Smooth muscle cell (in vitro differentiated cells): Measurements from ENCODE around the gene TASL. TPM values are rescaled to one million over a fixed set of nuclear protein-coding genes. Genes with fewer than 3 reads are reported as not detected.
"Not testable (repeated sequence)": the region's sequence is repeated elsewhere in the genome, so short reads cannot be mapped to it uniquely, and the experiment has no call there.

Source experiments
- DNase-seq: peaks from one replicate; lab custom pipeline; 2025; ENCODE audit not compliant: unreplicated experiment; lab: John Stamatoyannopoulos, UW
- H2AFZ ChIP-seq: fragments of 200-600 bp; sonication (generic); 2 replicates; pipeline ENCODE4 v1.6.0; 2016; ENCODE audit warnings: antibody characterized with exemption, low read depth, mild to moderate bottlenecking
- H3F3A ChIP-seq: fragments of 200-600 bp; sonication (generic); 2 replicates; pipeline ENCODE4 v1.6.0; 2017; ENCODE audit warnings: antibody characterized with exemption, low read depth
- H3K27ac ChIP-seq: fragments of 200-600 bp; sonication (generic); 2 replicates; pipeline ENCODE4 v1.5.1; 2016; ENCODE audit warnings: low read depth, mild to moderate bottlenecking
- H3K27me3 ChIP-seq: fragments of 200-600 bp; sonication (generic); 2 replicates; pipeline ENCODE4 v1.6.1; 2016; ENCODE audit warnings: low read depth, mild to moderate bottlenecking
- H3K36me3 ChIP-seq: fragments of 200-600 bp; sonication (generic); 2 replicates; pipeline ENCODE4 v1.5.1; 2016; ENCODE audit warnings: low read depth
- H3K4me1 ChIP-seq: fragments of 200-600 bp; sonication (generic); 2 replicates; pipeline ENCODE4 v1.5.1; 2016; ENCODE audit warnings: low read depth
- H3K4me2 ChIP-seq: fragments of 200-600 bp; sonication (generic); 2 replicates; pipeline ENCODE4 v1.6.0; 2016; ENCODE audit warnings: mild to moderate bottlenecking
- H3K4me3 ChIP-seq: fragments of 200-600 bp; sonication (generic); 2 replicates; pipeline ENCODE4 v1.5.1; 2016; ENCODE audit warnings: mild to moderate bottlenecking
- H3K79me2 ChIP-seq: fragments of 200-600 bp; sonication (generic); 2 replicates; pipeline ENCODE4 v1.6.0; 2016; ENCODE audit warnings: low read depth, mild to moderate bottlenecking
- H3K9ac ChIP-seq: fragments of 200-600 bp; sonication (generic); 2 replicates; pipeline ENCODE4 v1.6.0; 2016; ENCODE audit warnings: low read depth
- H3K9me3 ChIP-seq: fragments of 200-600 bp; sonication (generic); replicated peaks from 2 replicates; pipeline ENCODE4 v1.5.1; 2016; ENCODE audit warnings: low read depth
- H4K20me1 ChIP-seq: fragments of 200-600 bp; sonication (generic); 2 replicates; pipeline ENCODE4 v1.6.0; 2016; ENCODE audit warnings: low read depth
- WGBS: methylation state at CpG from one replicate; pipeline ENCODE4 v1.1.7; 2016; ENCODE audit warnings: low lambda C conversion rate; 5-methylcytosine and 5-hydroxymethylcytosine counted together
- polyA plus RNA-seq: library from polyadenylated mRNA; unstranded; fragments of >200 nt; fragmentation: Nextera tagmentation; extraction: Ambion mirVana; gene quantifications from 2 replicates; pipeline ENCODE4 v1.2.1, GENCODE V29; 2016
- total RNA-seq: library from RNA; depleted of rRNA; stranded (reverse); fragments of >200 nt; gene quantifications from 2 replicates; pipeline ENCODE4 v1.2.3, GENCODE V29; 2014
- TF ChIP-seq, protein P1 (sequence below): fragments of 200-600 bp; sonication (generic); IDR thresholded peaks from 2 replicates; pipeline ENCODE4 v1.5.1; 2017; ENCODE audit warnings: borderline replicate concordance, mild to moderate bottlenecking, antibody characterized with exemption; ENCODE audit not compliant: insufficient read depth, poor library complexity, severe bottlenecking

TASL gene
- total and polyA plus RNA-seq, 2 experiments from 2014 or later: not detected

GRCh38 chrX:30572678-30573077 is 4.9 kb downstream of the TASL start:
- H3K4me2 ChIP-seq: no peak overlapping the region
- WGBS: 77% methylated on average over 4 of the region's 4 CpGs
- TF ChIP-seq, protein P1, sequence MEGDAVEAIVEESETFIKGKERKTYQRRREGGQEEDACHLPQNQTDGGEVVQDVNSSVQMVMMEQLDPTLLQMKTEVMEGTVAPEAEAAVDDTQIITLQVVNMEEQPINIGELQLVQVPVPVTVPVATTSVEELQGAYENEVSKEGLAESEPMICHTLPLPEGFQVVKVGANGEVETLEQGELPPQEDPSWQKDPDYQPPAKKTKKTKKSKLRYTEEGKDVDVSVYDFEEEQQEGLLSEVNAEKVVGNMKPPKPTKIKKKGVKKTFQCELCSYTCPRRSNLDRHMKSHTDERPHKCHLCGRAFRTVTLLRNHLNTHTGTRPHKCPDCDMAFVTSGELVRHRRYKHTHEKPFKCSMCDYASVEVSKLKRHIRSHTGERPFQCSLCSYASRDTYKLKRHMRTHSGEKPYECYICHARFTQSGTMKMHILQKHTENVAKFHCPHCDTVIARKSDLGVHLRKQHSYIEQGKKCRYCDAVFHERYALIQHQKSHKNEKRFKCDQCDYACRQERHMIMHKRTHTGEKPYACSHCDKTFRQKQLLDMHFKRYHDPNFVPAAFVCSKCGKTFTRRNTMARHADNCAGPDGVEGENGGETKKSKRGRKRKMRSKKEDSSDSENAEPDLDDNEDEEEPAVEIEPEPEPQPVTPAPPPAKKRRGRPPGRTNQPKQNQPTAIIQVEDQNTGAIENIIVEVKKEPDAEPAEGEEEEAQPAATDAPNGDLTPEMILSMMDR: no peak

GRCh38 chrX:30572004-30572403 is 5.6 kb downstream of the TASL start:
- Histone ChIP-seq H3K9me3 (no peaks in the 10 kb centered on the region), H3K4me2 (no peak overlapping the region), H4K20me1 (no peaks in the 10 kb centered on the region), H3F3A (no peaks in the 10 kb centered on the region), H3K27me3 (no peaks in the 10 kb centered on the region), H3K4me3 (no peak overlapping the region), H3K9ac (no peak overlapping the region), H3K4me1 (no peaks in the 10 kb centered on the region), H2AFZ (no peak overlapping the region), H3K36me3 (no peaks in the 10 kb centered on the region), H3K27ac (no peak overlapping the region), H3K79me2 (no peaks in the 10 kb centered on the region)
- TF ChIP-seq, protein P1: no peak
- DNase-seq: no peak
- WGBS: 85% methylated on average over 1 of the region's 1 CpG

More at GRCh38 chrX:30572678-30573077, 4.9 kb downstream of the TASL start:
- no peak overlapping the region for H2AFZ ChIP-seq
- H3K27ac ChIP-seq: no peak overlapping the region
- H3K4me1 ChIP-seq: no peaks in the 10 kb centered on the region
- no peaks in the 10 kb centered on the region for H4K20me1 ChIP-seq
- no peak overlapping the region for H3K4me3 ChIP-seq
- H3K36me3 ChIP-seq: no peaks in the 10 kb centered on the region
- no peak overlapping the region for H3K9ac ChIP-seq
- no peaks in the 10 kb centered on the region for H3F3A ChIP-seq
- H3K79me2 ChIP-seq: no peaks in the 10 kb centered on the region
- no peak for DNase-seq
- H3K27me3 ChIP-seq: no peaks in the 10 kb centered on the region
- H3K9me3 ChIP-seq: no peaks in the 10 kb centered on the region

DNA sequence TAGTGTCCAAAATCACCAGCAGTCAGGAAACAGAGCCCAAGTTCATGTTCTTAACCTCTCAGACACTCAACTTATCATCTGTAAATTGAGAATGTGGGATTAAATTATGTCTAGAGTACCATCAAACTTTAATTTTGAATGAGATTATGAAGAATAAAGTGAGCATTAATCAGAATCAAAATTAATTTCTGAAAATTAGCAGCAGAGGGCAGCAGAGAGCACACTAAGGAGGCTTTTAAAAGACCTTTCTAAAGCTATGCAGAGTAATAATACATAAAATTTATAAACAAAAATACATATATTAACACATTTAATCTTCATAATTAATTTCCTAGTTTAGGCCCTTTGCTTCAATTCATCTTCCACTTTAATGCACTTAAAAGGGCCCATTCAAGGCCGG is 7.1 kb downstream of the TASL start:
- Histone ChIP-seq H2AFZ (no peak overlapping the region), H3K36me3 (no peaks in the 10 kb centered on the region), H3K4me1 (no peaks in the 10 kb centered on the region), H4K20me1 (no peaks in the 10 kb centered on the region), H3K9me3 (no peaks in the 10 kb centered on the region), H3F3A (no peaks in the 10 kb centered on the region), H3K9ac (no peak overlapping the region), H3K4me3 (no peak overlapping the region), H3K27ac (no peak overlapping the region), H3K4me2 (no peak overlapping the region), H3K27me3 (no peaks in the 10 kb centered on the region), H3K79me2 (no peaks in the 10 kb centered on the region)
- WGBS: 89% methylated on average over 1 of the region's 1 CpG
- TF ChIP-seq, protein P1: peak; percentile 47
- no peak for DNase-seq

DNA sequence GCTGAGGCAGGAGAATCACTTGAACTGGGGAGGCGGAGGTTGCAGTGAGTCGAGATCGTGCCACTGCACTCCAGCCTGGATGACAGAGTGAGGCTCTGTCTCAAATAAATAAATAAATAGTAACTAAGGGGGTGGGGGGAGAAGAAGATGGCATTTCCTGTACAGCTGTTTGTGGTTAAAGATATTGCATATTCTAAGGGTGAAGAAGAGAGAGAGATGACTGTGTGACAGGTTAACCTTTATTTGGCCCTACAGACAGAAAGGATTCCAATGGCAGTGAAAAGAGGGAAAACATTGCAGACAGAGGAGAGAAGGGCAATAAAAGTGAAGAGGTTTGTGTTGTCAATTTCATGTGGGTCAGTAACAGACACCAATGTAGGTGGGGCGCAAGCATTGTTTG is 9.4 kb downstream of the TASL start:
- H3K4me2 ChIP-seq: no peak overlapping the region
- no peaks in the 10 kb centered on the region for H3K27me3 ChIP-seq
- no peaks in the 10 kb centered on the region for H3K9me3 ChIP-seq
- no peak overlapping the region for H3K27ac ChIP-seq
- H3F3A ChIP-seq: no peaks in the 10 kb centered on the region
- TF ChIP-seq, protein P1: no peak
- H3K79me2 ChIP-seq: no peaks in the 10 kb centered on the region
- WGBS: 74% methylated on average over 4 of the region's 4 CpGs
- H3K9ac ChIP-seq: no peak overlapping the region
- no peaks in the 10 kb centered on the region for H3K4me1 ChIP-seq
- H3K4me3 ChIP-seq: no peak overlapping the region
- H3K36me3 ChIP-seq: no peaks in the 10 kb centered on the region
- no peak for DNase-seq
- H4K20me1 ChIP-seq: no peaks in the 10 kb centered on the region
- no peak overlapping the region for H2AFZ ChIP-seq

- not testable (repeated sequence) for H3K4me2 ChIP-seq, H3F3A ChIP-seq, H3K9me3 ChIP-seq, H3K27me3 ChIP-seq, H3K27ac ChIP-seq, H3K79me2 ChIP-seq, DNase-seq, H3K9ac ChIP-seq, H3K36me3 ChIP-seq, H3K4me3 ChIP-seq, H3K4me1 ChIP-seq, H2AFZ ChIP-seq, H4K20me1 ChIP-seq
- 56% methylated on average over 5 of the region's 5 CpGs for WGBS
These were observed 14.5 kb downstream of the TASL start for GRCh38 chrX:30563070-30563469.
